AG08395 (cell line): ENCODE results near the gene SPX.

Experiments
- DNase-seq: peaks from one replicate; pipeline ENCODE4 v3.0.0; 2012; ENCODE audit warnings: mixed read lengths, low spot score

SPX gene

GRCh38 chr12:21538061-21538653 lies 12.1 kb downstream of the SPX start:
- DNase-seq = no peak

- no peak for DNase-seq
Observed at GRCh38 chr12:21539797-21540196, 13.7 kb downstream of the SPX start.

GRCh38 chr12:21541773-21542172 lies 15.7 kb downstream of the SPX start:
- DNase-seq = no peak

- no peak for DNase-seq
Observed at GRCh38 chr12:21542403-21542802, 16.3 kb downstream of the SPX start.

GRCh38 chr12:21543151-21543550 lies 17.1 kb downstream of the SPX start:
- DNase-seq = no peak

GRCh38 chr12:21545557-21545956 lies 19.5 kb downstream of the SPX start:
- no peak for DNase-seq

- no peak for DNase-seq
Observed at GRCh38 chr12:21546716-21547115, 20.6 kb downstream of the SPX start.

- no peak for DNase-seq
Observed at GRCh38 chr12:21547437-21547836, 21.3 kb downstream of the SPX start.

GRCh38 chr12:21551841-21552465 lies 25.9 kb downstream of the SPX start:
- DNase-seq = no peak

- DNase-seq = no peak
Observed at GRCh38 chr12:21552635-21553328, 26.7 kb downstream of the SPX start.

- no peak for DNase-seq
Observed at GRCh38 chr12:21553329-21553675, 27.2 kb downstream of the SPX start.

- no peak for DNase-seq
Observed at GRCh38 chr12:21558100-21558679, 32.1 kb downstream of the SPX start.

- DNase-seq = no peak
Observed at GRCh38 chr12:21559855-21560569, 33.9 kb downstream of the SPX start.

GRCh38 chr12:21561158-21561557 lies 35.1 kb downstream of the SPX start:
- DNase-seq = no peak

- DNase-seq = no peak
Observed at GRCh38 chr12:21562859-21563258, 36.8 kb downstream of the SPX start.

- DNase-seq = no peak
Observed at GRCh38 chr12:21566223-21566906, 40.3 kb downstream of the SPX start.

- DNase-seq = no peak
Observed at GRCh38 chr12:21566907-21567394, 40.9 kb downstream of the SPX start.

GRCh38 chr12:21568115-21568514 lies 42.0 kb downstream of the SPX start:
- no peak for DNase-seq

- no peak for DNase-seq
Observed at GRCh38 chr12:21571046-21571445, 45.0 kb downstream of the SPX start.

- DNase-seq = no peak
Observed at GRCh38 chr12:21573733-21574358, 47.8 kb downstream of the SPX start.

GRCh38 chr12:21576431-21576830 lies 50.3 kb downstream of the SPX start:
- no peak for DNase-seq
